HL-60 (cell line): ENCODE measurements around the gene CTSH.

Source experiments
- CTCF ChIP-seq: IDR thresholded peaks from one replicate; pipeline ENCODE4 v1.5.1; 2011; ENCODE audit warnings: low read length, control low read depth, inconsistent platforms; ENCODE audit not compliant: insufficient read depth
- GABPA ChIP-seq: IDR thresholded peaks from 2 replicates; pipeline ENCODE4 v1.6.1; 2012; ENCODE audit warnings: low read depth
- POLR2AphosphoS5 ChIP-seq: IDR thresholded peaks from 2 replicates; pipeline ENCODE4 v1.6.1; 2012; ENCODE audit warnings: low read depth
- SPI1 ChIP-seq: IDR thresholded peaks from 2 replicates; pipeline ENCODE4 v1.6.1; 2012; ENCODE audit warnings: low read depth, mild to moderate bottlenecking, borderline replicate concordance
- TF ChIP-seq, protein P1 (sequence below): IDR thresholded peaks from 2 replicates; pipeline ENCODE4 v1.6.1; 2012; ENCODE audit warnings: low read depth; ENCODE audit not compliant: insufficient replicate concordance

DNA sequence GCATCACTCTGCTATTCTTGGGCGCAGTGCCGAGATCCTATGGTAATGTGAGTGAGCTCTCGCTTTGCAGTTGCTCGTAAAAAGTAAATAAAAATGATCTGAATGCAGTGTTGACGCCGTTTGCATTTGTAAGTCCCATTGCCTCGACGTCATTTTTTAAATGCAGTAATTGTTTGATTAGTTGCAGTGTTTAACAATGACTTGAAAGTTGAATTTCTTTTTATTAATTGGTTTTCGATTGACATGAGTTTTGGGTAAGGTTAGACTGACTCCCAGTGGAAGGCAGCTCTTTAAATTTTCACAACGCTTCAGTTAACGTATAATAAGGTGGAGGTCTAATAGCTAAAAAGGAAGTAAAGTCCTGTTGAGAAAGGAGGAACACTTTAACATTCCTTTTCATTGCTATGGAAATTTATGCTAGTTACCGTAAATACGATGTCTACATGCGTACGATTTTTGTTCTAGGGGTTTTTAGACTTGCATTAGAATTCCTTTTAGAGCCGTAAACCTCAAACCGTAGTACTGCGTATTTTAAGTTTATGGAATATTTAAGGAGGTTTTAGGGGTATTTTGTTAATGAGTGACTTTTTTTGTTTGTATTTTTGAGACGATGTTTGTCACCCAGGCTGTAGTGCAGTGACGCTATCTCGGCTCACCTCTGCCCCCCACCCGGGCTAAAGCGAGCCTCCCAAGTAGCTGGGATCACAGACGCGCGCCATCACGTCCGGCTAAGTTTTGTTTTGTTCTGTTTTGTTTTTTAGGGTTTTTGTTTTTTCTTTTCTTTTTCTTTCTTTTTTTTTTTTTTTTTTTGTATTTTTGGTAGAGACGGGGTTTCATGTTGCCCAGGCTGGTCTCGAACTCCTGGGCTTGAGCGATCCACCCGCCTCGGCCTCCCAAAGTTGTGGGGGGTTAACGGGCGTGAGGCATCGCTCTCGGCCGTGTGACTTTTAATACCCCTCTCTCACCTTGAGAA, 70.8 kb downstream of the CTSH start:
- no peak for TF ChIP-seq CTCF
- TF ChIP-seq, protein P1, sequence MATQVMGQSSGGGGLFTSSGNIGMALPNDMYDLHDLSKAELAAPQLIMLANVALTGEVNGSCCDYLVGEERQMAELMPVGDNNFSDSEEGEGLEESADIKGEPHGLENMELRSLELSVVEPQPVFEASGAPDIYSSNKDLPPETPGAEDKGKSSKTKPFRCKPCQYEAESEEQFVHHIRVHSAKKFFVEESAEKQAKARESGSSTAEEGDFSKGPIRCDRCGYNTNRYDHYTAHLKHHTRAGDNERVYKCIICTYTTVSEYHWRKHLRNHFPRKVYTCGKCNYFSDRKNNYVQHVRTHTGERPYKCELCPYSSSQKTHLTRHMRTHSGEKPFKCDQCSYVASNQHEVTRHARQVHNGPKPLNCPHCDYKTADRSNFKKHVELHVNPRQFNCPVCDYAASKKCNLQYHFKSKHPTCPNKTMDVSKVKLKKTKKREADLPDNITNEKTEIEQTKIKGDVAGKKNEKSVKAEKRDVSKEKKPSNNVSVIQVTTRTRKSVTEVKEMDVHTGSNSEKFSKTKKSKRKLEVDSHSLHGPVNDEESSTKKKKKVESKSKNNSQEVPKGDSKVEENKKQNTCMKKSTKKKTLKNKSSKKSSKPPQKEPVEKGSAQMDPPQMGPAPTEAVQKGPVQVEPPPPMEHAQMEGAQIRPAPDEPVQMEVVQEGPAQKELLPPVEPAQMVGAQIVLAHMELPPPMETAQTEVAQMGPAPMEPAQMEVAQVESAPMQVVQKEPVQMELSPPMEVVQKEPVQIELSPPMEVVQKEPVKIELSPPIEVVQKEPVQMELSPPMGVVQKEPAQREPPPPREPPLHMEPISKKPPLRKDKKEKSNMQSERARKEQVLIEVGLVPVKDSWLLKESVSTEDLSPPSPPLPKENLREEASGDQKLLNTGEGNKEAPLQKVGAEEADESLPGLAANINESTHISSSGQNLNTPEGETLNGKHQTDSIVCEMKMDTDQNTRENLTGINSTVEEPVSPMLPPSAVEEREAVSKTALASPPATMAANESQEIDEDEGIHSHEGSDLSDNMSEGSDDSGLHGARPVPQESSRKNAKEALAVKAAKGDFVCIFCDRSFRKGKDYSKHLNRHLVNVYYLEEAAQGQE, result no peak
- TF ChIP-seq POLR2AphosphoS5, result no peak
- no peak for TF ChIP-seq GABPA
- no peak for TF ChIP-seq SPI1
